ENCODE measurements around the gene NHLH1.

Gene NHLH1

GRCh38 chr1:160361199-160361598 is 5.7 kb upstream of the NHLH1 start:
- Histone ChIP-seq H3K36me3 (ENCODE audit: control insufficient read depth, insufficient read depth, low read length) (peaks cover 15% of the 10 kb centered on the region), H3K27ac (ENCODE audit: low read depth, low read length) (no peak overlapping the region), H3K4me1 (ENCODE audit: control insufficient read depth, insufficient read depth, low read length) (no peaks in the 10 kb centered on the region), H3K4me3 (ENCODE audit: low read length) (no peak overlapping the region), H3K9ac (ENCODE audit: low read length) (no peak overlapping the region), H3K27me3 (ENCODE audit: control insufficient read depth, insufficient read depth, low read length) (no peaks in the 10 kb centered on the region)

- H3K27me3 ChIP-seq (ENCODE audit: control insufficient read depth, insufficient read depth, low read length): no peaks in the 10 kb centered on the region
- H3K36me3 ChIP-seq (ENCODE audit: control insufficient read depth, insufficient read depth, low read length): peaks cover 9% of the 10 kb centered on the region
- H3K27ac ChIP-seq (ENCODE audit: low read depth, low read length): no peak overlapping the region
- H3K9ac ChIP-seq (ENCODE audit: low read length): no peak overlapping the region
- H3K4me1 ChIP-seq (ENCODE audit: control insufficient read depth, insufficient read depth, low read length): no peaks in the 10 kb centered on the region
- H3K4me3 ChIP-seq (ENCODE audit: low read length): no peak overlapping the region
Measured at GRCh38 chr1:160361814-160362167, 5.1 kb upstream of the NHLH1 start.

GRCh38 chr1:160362168-160362957 is 4.5 kb upstream of the NHLH1 start:
- Histone ChIP-seq H3K27ac (ENCODE audit: low read depth, low read length) (no peak overlapping the region), H3K4me3 (ENCODE audit: low read length) (no peak overlapping the region), H3K36me3 (ENCODE audit: control insufficient read depth, insufficient read depth, low read length) (peaks cover 7% of the 10 kb centered on the region), H3K4me1 (ENCODE audit: control insufficient read depth, insufficient read depth, low read length) (no peaks in the 10 kb centered on the region), H3K9ac (ENCODE audit: low read length) (no peak overlapping the region), H3K27me3 (ENCODE audit: control insufficient read depth, insufficient read depth, low read length) (no peaks in the 10 kb centered on the region)

- H3K27me3 ChIP-seq (ENCODE audit: control insufficient read depth, insufficient read depth, low read length): no peaks in the 10 kb centered on the region
- H3K9ac ChIP-seq (ENCODE audit: low read length): no peak overlapping the region
- H3K36me3 ChIP-seq (ENCODE audit: control insufficient read depth, insufficient read depth, low read length): peaks cover 3% of the 10 kb centered on the region
- no peak overlapping the region for H3K27ac ChIP-seq (ENCODE audit: low read depth, low read length)
- H3K4me3 ChIP-seq (ENCODE audit: low read length): no peak overlapping the region
- H3K4me1 ChIP-seq (ENCODE audit: control insufficient read depth, insufficient read depth, low read length): no peaks in the 10 kb centered on the region
Measured at GRCh38 chr1:160363010-160363409, 3.9 kb upstream of the NHLH1 start.

- Histone ChIP-seq H3K9ac (ENCODE audit: low read length) (no peak overlapping the region), H3K27ac (ENCODE audit: low read depth, low read length) (no peak overlapping the region), H3K4me3 (ENCODE audit: low read length) (no peak overlapping the region), H3K36me3 (ENCODE audit: control insufficient read depth, insufficient read depth, low read length) (no peaks in the 10 kb centered on the region), H3K4me1 (ENCODE audit: control insufficient read depth, insufficient read depth, low read length) (no peaks in the 10 kb centered on the region), H3K27me3 (ENCODE audit: control insufficient read depth, insufficient read depth, low read length) (no peaks in the 10 kb centered on the region)
Measured at GRCh38 chr1:160363951-160364735, 2.7 kb upstream of the NHLH1 start.

GRCh38 chr1:160365325-160365724 is 1.5 kb upstream of the NHLH1 start:
- Histone ChIP-seq H3K9ac (ENCODE audit: low read length) (no peak overlapping the region), H3K27ac (ENCODE audit: low read depth, low read length) (no peak overlapping the region), H3K27me3 (ENCODE audit: control insufficient read depth, insufficient read depth, low read length) (no peaks in the 10 kb centered on the region), H3K36me3 (ENCODE audit: control insufficient read depth, insufficient read depth, low read length) (no peaks in the 10 kb centered on the region), H3K4me3 (ENCODE audit: low read length) (no peak overlapping the region), H3K4me1 (ENCODE audit: control insufficient read depth, insufficient read depth, low read length) (no peaks in the 10 kb centered on the region)

- H3K36me3 ChIP-seq (ENCODE audit: control insufficient read depth, insufficient read depth, low read length): no peaks in the 10 kb centered on the region
- H3K9ac ChIP-seq (ENCODE audit: low read length): no peak overlapping the region
- no peaks in the 10 kb centered on the region for H3K4me1 ChIP-seq (ENCODE audit: control insufficient read depth, insufficient read depth, low read length)
- H3K4me3 ChIP-seq (ENCODE audit: low read length): no peak overlapping the region
- H3K27ac ChIP-seq (ENCODE audit: low read depth, low read length): no peak overlapping the region
- H3K27me3 ChIP-seq (ENCODE audit: control insufficient read depth, insufficient read depth, low read length): no peaks in the 10 kb centered on the region
Measured at GRCh38 chr1:160367516-160367900, 637 bp downstream of the NHLH1 start.

- no peak overlapping the region for H3K9ac ChIP-seq (ENCODE audit: low read length)
- H3K4me1 ChIP-seq (ENCODE audit: control insufficient read depth, insufficient read depth, low read length): no peaks in the 10 kb centered on the region
- H3K27ac ChIP-seq (ENCODE audit: low read depth, low read length): no peak overlapping the region
- H3K4me3 ChIP-seq (ENCODE audit: low read length): no peak overlapping the region
- no peaks in the 10 kb centered on the region for H3K36me3 ChIP-seq (ENCODE audit: control insufficient read depth, insufficient read depth, low read length)
- no peaks in the 10 kb centered on the region for H3K27me3 ChIP-seq (ENCODE audit: control insufficient read depth, insufficient read depth, low read length)
Measured at GRCh38 chr1:160367934-160368923, 1.4 kb downstream of the NHLH1 start.

GRCh38 chr1:160369087-160369486 is 2.2 kb downstream of the NHLH1 start:
- H3K27ac ChIP-seq (ENCODE audit: low read depth, low read length): no peak overlapping the region

GRCh38 chr1:160370561-160371345 is 3.9 kb downstream of the NHLH1 start:
- H3K36me3 ChIP-seq (ENCODE audit: control insufficient read depth, insufficient read depth, low read length): no peaks in the 10 kb centered on the region
- peaks cover 3% of the 10 kb centered on the region for H3K27me3 ChIP-seq (ENCODE audit: control insufficient read depth, insufficient read depth, low read length)
- no peak overlapping the region for H3K4me3 ChIP-seq (ENCODE audit: low read length)
- no peaks in the 10 kb centered on the region for H3K4me1 ChIP-seq (ENCODE audit: control insufficient read depth, insufficient read depth, low read length)
- no peak overlapping the region for H3K9ac ChIP-seq (ENCODE audit: low read length)
- H3K27ac ChIP-seq (ENCODE audit: low read depth, low read length): no peak overlapping the region

More at GRCh38 chr1:160369087-160369486, 2.2 kb downstream of the NHLH1 start:
- no peaks in the 10 kb centered on the region for H3K27me3 ChIP-seq (ENCODE audit: control insufficient read depth, insufficient read depth, low read length)
- no peak overlapping the region for H3K9ac ChIP-seq (ENCODE audit: low read length)
- no peaks in the 10 kb centered on the region for H3K4me1 ChIP-seq (ENCODE audit: control insufficient read depth, insufficient read depth, low read length)
- H3K4me3 ChIP-seq (ENCODE audit: low read length): no peak overlapping the region
- H3K36me3 ChIP-seq (ENCODE audit: control insufficient read depth, insufficient read depth, low read length): no peaks in the 10 kb centered on the region

- H3K4me1 ChIP-seq (ENCODE audit: control insufficient read depth, insufficient read depth, low read length): peaks cover 2% of the 10 kb centered on the region
- H3K4me3 ChIP-seq (ENCODE audit: low read length): no peak overlapping the region
- H3K27me3 ChIP-seq (ENCODE audit: control insufficient read depth, insufficient read depth, low read length): peaks cover 3% of the 10 kb centered on the region
- no peak overlapping the region for H3K27ac ChIP-seq (ENCODE audit: low read depth, low read length)
- H3K9ac ChIP-seq (ENCODE audit: low read length): no peak overlapping the region
- no peaks in the 10 kb centered on the region for H3K36me3 ChIP-seq (ENCODE audit: control insufficient read depth, insufficient read depth, low read length)
Measured at GRCh38 chr1:160371346-160371631, 4.4 kb downstream of the NHLH1 start.

Measured in rectal smooth muscle tissue (tissue), 1 donor.